A549 (cell line): ENCODE measurements around the gene ZBTB8A.

Source experiments
- BHLHE40 ChIP-seq: IDR thresholded peaks from 2 replicates; pipeline ENCODE4 v1.6.1; 2012; ENCODE audit warnings: low read depth, low read length, inconsistent platforms
- EP300 ChIP-seq, 2 experiments: fragments of >200 bp; sonication (Bioruptor Twin); formaldehyde crosslinking; IDR thresholded peaks; 2 replicates in 1 of 2; 3 replicates in 1 of 2; pipeline ENCODE4 v1.6.1; 2016 to 2017
- RAD21 ChIP-seq, 2 experiments: fragments of >200 bp in 1 of 2; sonication (Bioruptor Twin) in 1 of 2; formaldehyde crosslinking in 1 of 2; IDR thresholded peaks in 1 of 2; conservative IDR thresholded peaks in 1 of 2; 2 replicates in 1 of 2; 3 replicates in 1 of 2; pipeline ENCODE4 v1.6.1; 2012 to 2018; ENCODE audit warnings: inconsistent platforms in 1 of 2
- TF ChIP-seq, protein P1 (sequence below): fragments of 200-600 bp; sonication (generic); IDR thresholded peaks from 2 replicates; pipeline ENCODE4 v1.6.1; 2016; ENCODE audit warnings: antibody characterized with exemption, mild to moderate bottlenecking, moderate library complexity
- TF ChIP-seq, protein P2 (sequence below): fragments of >200 bp; sonication (Bioruptor Twin); formaldehyde crosslinking; IDR thresholded peaks from 3 replicates; pipeline ENCODE4 v1.5.1; 2016

DNA sequence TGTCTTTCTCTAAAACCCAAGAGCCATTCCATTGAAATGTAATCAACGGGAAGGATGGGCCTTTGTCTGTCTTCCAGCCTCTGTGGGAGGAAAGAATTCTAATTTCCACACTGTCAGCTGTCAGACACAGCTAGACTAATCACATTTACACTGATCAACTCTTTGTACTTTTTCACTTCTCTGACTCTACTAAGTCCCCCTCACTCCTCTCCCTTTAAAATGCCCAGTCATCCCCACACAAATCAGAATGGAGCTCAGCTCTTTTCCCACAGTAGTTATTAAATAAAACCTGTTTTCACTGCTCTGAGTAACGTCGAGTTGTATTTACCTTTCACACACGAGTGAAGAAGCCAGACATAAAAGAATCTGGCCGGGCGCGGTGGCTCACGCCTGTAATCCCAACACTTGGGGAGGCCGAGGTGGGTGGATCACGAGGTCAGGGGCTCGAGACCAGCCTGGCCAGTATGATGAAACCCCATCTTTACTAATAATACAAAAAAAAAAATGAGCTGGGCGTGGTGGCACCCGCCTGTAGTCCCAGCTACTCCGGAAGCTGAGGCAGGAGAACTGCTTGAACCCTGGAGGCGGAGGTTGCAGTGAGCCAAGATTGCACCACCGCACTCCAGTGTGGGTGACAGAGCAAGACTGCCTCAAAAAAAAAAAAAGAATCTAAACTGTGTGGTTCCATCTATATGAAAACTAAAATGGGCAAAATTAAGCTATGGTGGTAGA, 97.9 kb downstream of the ZBTB8A start:
- TF ChIP-seq BHLHE40 (no peak), RAD21 (conservative IDR thresholded peaks at IDR 0.05 in 1 of 2, IDR thresholded peaks at IDR 0.05 in 1 of 2) (no peak), EP300 (IDR thresholded peaks at IDR 0.05) (no peak)
- TF ChIP-seq, protein P1, sequence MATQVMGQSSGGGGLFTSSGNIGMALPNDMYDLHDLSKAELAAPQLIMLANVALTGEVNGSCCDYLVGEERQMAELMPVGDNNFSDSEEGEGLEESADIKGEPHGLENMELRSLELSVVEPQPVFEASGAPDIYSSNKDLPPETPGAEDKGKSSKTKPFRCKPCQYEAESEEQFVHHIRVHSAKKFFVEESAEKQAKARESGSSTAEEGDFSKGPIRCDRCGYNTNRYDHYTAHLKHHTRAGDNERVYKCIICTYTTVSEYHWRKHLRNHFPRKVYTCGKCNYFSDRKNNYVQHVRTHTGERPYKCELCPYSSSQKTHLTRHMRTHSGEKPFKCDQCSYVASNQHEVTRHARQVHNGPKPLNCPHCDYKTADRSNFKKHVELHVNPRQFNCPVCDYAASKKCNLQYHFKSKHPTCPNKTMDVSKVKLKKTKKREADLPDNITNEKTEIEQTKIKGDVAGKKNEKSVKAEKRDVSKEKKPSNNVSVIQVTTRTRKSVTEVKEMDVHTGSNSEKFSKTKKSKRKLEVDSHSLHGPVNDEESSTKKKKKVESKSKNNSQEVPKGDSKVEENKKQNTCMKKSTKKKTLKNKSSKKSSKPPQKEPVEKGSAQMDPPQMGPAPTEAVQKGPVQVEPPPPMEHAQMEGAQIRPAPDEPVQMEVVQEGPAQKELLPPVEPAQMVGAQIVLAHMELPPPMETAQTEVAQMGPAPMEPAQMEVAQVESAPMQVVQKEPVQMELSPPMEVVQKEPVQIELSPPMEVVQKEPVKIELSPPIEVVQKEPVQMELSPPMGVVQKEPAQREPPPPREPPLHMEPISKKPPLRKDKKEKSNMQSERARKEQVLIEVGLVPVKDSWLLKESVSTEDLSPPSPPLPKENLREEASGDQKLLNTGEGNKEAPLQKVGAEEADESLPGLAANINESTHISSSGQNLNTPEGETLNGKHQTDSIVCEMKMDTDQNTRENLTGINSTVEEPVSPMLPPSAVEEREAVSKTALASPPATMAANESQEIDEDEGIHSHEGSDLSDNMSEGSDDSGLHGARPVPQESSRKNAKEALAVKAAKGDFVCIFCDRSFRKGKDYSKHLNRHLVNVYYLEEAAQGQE = no peak
- TF ChIP-seq, protein P2, sequence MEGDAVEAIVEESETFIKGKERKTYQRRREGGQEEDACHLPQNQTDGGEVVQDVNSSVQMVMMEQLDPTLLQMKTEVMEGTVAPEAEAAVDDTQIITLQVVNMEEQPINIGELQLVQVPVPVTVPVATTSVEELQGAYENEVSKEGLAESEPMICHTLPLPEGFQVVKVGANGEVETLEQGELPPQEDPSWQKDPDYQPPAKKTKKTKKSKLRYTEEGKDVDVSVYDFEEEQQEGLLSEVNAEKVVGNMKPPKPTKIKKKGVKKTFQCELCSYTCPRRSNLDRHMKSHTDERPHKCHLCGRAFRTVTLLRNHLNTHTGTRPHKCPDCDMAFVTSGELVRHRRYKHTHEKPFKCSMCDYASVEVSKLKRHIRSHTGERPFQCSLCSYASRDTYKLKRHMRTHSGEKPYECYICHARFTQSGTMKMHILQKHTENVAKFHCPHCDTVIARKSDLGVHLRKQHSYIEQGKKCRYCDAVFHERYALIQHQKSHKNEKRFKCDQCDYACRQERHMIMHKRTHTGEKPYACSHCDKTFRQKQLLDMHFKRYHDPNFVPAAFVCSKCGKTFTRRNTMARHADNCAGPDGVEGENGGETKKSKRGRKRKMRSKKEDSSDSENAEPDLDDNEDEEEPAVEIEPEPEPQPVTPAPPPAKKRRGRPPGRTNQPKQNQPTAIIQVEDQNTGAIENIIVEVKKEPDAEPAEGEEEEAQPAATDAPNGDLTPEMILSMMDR = no peak
